ENCODE data around the gene SLC17A4.

Gene SLC17A4

GRCh38 chr6:25821341-25821740, 66.8 kb downstream of the SLC17A4 start:
- DNase-seq: no peak

DNA sequence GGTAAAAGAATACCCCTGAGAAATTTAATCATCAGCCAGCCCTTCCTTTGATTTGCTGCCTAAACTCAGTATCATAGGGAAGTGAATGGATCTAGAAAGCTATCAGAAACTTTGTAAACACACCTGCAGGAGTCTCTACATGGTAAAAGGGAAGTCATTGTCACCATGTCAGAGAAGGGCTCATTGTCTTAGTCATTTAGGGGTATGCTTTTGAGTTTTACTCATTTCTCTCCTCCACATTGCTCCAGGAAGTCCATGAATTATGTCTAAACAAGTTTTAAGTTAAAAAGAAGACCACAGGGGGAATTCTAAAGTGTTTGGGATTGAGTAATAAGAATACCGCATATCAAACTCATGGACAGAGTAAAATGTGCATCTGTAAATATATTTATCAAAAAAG, 74.8 kb downstream of the SLC17A4 start:
- DNase-seq: no peak

DNA sequence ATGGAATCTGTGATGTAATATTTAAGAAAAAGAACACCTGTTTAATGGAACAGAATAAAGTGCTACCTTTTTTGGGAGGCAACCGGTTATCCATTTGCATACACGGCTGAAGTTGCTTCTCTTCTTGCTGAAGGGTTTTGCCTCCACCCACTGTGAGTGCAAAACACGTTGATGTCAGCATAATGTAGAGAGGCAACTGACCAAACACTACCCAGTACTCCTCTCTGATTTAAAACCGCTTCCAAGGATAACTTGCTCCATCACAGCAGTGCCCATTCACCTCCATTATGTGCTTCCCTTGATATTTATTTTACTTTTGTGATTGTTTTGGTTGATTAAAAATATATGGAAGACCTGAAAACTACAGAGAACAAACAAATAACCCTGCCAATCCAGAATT, 75.9 kb downstream of the SLC17A4 start:
- DNase-seq: no peak
